OCI-M2 (cell line): ENCODE measurements around the gene SNX33.
"Not testable (repeated sequence)": the region's sequence is repeated elsewhere in the genome, so short reads cannot be mapped to it uniquely, and the experiment has no call there.

ENCODE experiments used
- DNase-seq: peaks from one replicate; lab custom pipeline; 2025; ENCODE audit not compliant: unreplicated experiment; lab: John Stamatoyannopoulos, UW

Gene SNX33

GRCh38 chr15:75697523-75697922, 49.8 kb downstream of the SNX33 start:
- DNase-seq, result no peak

DNA sequence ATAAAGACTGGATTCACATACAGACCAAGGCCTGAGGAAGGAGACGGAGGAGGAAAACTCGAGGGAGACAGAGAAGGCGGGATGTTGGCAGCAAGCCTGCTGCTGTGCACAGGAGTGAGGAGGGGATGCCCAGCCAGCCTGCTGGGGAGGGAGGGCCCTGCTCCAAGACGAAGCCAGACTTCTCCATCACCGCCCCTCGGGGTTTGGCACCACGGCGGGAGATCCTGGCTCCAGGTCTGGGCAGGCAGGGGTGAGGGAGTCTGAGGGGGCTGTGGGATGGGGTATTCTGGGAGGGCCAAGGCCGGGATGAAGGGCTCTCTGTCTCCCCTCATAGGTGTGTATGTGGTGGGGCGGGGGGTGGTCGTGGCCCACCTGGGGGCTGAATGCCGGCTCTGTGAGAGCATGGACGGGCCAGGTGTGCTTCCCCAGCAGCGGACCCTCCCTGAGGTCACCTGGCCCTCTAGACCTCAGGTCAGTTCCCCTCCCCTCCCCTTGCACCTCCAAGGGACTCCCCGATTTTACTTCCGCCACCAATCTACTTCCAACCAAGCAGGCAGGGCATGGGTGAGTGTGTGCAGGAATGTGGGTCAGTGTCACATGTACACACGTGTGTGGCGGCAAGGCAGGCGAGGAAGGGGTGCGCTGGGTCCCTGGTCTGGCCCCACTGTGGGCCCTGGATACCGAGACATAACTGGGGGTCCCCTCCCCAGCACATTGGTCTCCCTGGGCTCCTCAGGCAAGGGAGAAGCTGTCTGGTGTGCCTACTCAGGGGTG, 50.4 kb downstream of the SNX33 start:
- DNase-seq, result not testable (repeated sequence)

GRCh38 chr15:75699517-75699916, 51.8 kb downstream of the SNX33 start:
- not testable (repeated sequence) for DNase-seq

- not testable (repeated sequence) for DNase-seq
These were observed 52.5 kb downstream of the SNX33 start for GRCh38 chr15:75699961-75700874.

GRCh38 chr15:75701071-75702003, 53.6 kb downstream of the SNX33 start:
- DNase-seq, result not testable (repeated sequence)

GRCh38 chr15:75702436-75702835, 54.7 kb downstream of the SNX33 start:
- DNase-seq, result no peak

- DNase-seq, result not testable (repeated sequence)
These were observed 55.9 kb downstream of the SNX33 start for GRCh38 chr15:75703440-75704262.

- no peak for DNase-seq
These were observed 56.5 kb downstream of the SNX33 start for GRCh38 chr15:75704263-75704615.

- DNase-seq, result no peak
These were observed 56.9 kb downstream of the SNX33 start for GRCh38 chr15:75704618-75705017.

DNA sequence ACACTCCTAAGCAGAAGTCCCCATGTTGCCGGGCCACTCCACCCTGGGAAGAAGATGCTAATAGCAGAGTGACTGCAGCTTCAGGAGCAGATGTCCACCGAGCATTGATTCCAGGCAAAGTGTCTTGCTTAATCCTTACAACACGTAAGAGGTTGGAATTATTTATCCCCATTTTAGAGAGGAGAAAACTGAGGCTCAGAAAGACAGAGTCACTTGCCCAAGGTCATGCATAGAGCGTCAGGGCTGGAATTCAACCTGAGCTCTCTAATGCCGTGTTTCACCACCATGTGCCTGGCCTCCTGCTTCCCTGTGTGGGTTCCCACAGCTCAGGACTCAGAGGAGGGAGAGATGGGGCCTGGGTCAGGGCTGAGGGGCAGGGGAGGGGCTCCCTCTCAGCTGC, 57.7 kb downstream of the SNX33 start:
- not testable (repeated sequence) for DNase-seq

DNA sequence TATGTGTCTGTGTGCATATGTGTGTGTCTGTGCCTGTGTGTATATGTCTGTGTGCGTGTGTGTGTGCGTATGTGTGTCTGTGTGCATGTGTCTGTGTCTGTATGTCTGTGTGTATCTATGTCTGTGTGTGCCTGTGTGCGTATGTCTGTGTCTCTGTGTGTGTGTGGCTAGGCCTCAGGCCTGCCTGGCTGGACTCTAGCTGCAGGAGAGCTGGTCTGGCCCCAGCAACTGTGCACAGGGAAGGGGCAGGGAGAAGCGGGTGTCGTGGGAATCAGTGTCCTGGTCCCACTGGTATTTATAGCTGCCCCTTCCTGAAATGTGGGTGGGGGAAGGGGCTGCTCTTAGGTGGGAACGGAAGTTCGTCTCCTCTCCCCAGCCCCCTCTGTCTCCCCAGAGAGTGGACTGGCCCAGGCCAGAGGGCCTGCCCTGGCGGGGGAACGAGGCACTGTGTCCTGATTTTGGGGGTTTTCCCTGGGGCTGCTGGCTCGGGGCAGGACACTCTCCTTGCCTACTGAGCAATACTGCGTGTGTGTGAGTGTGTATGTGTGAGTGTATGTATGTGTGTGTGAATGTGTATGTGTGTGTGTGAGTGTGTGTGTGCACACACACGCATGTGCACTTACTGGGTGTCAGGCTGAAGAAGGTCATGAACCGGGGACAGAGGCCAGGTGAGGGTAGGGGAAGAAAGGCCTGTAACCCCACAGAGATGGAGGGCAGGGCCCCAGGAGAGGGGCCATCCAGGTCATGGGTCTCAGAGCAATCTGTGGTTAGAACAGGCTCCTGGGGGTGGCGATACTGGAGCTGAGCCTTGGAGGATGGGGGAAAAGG, 58.4 kb downstream of the SNX33 start:
- DNase-seq, result no peak

DNA sequence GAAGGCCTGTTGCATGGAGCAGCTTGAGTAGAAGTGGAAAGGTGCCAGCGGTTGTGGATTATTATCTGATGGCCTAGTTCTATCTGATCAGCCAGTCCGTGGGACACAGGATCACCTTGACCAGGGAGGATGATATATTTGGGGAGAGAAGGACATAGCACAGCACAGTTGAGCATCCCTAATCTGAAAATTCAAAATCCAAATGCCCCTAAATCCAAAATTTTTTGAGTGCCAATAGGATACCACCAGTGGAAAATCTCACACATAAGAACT, 58.9 kb downstream of the SNX33 start:
- no peak for DNase-seq

- not testable (repeated sequence) for DNase-seq
These were observed 61.7 kb downstream of the SNX33 start for GRCh38 chr15:75709458-75709857.

DNA sequence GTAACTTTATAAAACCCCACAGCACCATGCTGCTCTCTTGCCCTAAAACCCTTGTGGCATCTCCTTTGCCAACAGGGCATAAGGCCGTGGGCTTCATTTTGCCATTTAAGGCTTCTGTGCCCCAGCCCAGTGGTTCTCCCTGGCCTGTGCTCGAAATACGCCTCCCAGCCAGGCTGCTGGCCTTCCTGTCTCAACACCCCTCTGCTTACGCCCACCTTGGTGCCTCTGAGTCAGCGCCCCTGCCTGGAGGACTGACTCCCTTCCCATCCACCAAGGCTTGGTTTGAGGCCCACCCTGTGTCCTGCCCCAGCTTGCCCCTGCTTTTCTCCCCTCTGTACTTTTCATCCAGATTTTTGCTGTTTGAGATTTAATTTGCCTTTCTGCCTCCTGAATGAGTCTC, 63.2 kb downstream of the SNX33 start:
- not testable (repeated sequence) for DNase-seq

DNA sequence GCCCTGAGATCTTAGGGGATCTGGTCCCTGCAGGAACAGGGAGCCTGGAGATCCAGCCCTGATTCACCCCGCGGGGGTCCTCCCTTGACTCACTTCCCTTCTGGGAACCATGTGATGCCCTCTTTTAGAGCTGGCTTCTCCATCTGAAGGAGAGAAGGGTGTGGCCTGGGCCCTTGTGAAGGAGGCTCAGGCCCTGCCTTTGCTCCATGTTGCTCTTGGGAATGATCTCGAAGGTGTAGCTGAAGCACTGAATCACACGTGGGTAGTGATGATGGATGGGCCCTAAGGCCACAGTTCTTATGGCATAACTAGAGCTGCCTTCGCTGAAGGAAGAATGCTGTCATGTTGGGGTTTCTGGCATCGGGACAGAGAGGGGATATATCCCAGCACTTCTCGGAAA, 63.8 kb downstream of the SNX33 start:
- DNase-seq, result not testable (repeated sequence)
